ENCODE results near the gene KDM8. TPM values are rescaled to one million over a fixed set of nuclear protein-coding genes. Genes with fewer than 3 reads are reported as not detected.

Gene KDM8
- total RNA-seq, 3 donors from 2014 or later (not counting 1 experiment from before 2014, with no cell fraction given) = 11.4 to 17.9 (median 17.8) TPM

DNA sequence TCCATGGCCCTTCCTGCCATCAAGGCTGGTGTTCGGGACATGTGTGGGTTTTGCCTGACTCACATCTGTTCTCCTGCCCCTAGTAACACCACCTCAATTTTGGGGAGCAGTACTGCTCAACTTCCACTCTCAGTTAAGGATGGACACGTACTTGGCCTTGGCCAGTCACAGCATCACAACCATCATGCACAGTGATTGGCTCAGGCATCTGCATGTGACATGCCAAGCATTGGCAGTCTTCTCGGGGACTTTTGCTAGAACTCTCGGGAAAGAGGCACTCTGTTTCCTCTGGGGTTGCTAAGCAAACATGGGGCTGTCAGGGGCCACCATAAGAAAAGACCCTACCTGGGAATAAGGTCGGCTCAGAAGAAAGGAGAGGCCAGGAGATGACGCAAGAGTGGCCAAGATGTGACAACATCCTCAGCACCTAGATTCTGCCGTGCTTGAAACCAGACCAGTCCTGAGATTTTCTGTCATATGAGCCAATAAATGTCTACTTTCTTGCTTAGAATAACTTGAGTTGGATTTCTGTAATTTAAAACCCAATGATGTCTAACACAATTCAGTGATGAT, 11.9 kb upstream of the KDM8 start:
- no peak overlapping the region for H3K27ac Mint-ChIP-seq
- Histone ChIP-seq H3K36me3 (ENCODE audit: control insufficient read depth, insufficient read depth, low read length) (no peaks in the 10 kb centered on the region), H3K4me1 (ENCODE audit: control insufficient read depth, insufficient read depth, low read length) (peaks cover 10% of the 10 kb centered on the region), H3K27me3 (ENCODE audit: control insufficient read depth, insufficient read depth, low read length) (no peaks in the 10 kb centered on the region), H3K9me3 (ENCODE audit: control insufficient read depth, insufficient read depth, low read length) (no peaks in the 10 kb centered on the region), H3K27ac (ENCODE audit: low read length) (no peak overlapping the region), H3K4me3 (ENCODE audit: low read length) (no peak overlapping the region)
- ATAC-seq (no peak), DNase-seq (no peak)
- H3K4me3 Mint-ChIP-seq = no peak overlapping the region
- H3K27me3 Mint-ChIP-seq (ENCODE audit: low read depth in 2 of 2) = no peaks in the 10 kb centered on the region
- H3K36me3 Mint-ChIP-seq = no peaks in the 10 kb centered on the region
- WGBS (ENCODE audit: insufficient coverage) = 83% methylated on average over 7 of the region's 7 CpGs
- H3K4me1 Mint-ChIP-seq = peaks cover 0 to 4% of the 10 kb centered on the region in 2 donors
- no peaks in the 10 kb centered on the region for H3K9me3 Mint-ChIP-seq
- intact Hi-C loops (cut with micrococcal nuclease) = no loop called here
- TF ChIP-seq, protein P1, sequence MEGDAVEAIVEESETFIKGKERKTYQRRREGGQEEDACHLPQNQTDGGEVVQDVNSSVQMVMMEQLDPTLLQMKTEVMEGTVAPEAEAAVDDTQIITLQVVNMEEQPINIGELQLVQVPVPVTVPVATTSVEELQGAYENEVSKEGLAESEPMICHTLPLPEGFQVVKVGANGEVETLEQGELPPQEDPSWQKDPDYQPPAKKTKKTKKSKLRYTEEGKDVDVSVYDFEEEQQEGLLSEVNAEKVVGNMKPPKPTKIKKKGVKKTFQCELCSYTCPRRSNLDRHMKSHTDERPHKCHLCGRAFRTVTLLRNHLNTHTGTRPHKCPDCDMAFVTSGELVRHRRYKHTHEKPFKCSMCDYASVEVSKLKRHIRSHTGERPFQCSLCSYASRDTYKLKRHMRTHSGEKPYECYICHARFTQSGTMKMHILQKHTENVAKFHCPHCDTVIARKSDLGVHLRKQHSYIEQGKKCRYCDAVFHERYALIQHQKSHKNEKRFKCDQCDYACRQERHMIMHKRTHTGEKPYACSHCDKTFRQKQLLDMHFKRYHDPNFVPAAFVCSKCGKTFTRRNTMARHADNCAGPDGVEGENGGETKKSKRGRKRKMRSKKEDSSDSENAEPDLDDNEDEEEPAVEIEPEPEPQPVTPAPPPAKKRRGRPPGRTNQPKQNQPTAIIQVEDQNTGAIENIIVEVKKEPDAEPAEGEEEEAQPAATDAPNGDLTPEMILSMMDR (IDR thresholded peaks at IDR 0.05) = no peak

DNA sequence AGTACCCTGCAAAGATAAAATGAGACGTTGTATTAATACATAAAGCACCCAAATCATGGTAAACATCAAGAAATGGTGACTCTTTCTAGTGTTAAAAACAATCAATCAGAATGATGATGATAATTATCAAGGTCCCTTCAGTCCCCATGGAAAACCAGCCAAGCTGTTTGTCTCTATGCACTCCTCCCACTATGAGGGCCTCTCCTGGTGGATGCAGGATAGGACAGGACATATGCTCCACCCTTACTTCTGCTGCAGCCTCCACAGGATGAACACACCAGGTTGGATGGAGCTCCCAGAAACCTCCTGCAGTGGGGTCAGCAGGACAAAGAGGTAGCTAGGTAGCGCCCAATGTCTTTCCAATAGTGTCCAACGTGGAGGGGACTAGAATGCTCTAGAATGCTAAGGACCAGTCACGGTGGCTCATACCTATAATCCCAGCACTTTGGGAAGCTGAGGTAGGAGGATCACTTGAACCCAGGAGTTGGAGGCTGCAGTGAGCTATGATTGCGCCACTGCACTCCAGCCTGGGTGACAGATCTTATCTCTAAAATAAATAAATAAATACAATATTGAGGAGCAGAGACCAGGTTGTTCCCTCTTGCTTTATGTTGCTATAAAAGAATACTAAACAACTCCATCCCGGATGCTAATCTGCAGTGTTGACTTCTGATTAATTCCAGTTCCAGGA, 9.9 kb upstream of the KDM8 start:
- TF ChIP-seq, protein P1 (IDR thresholded peaks at IDR 0.05) = no peak
- Histone ChIP-seq H3K36me3 (ENCODE audit: control insufficient read depth, insufficient read depth, low read length) (no peaks in the 10 kb centered on the region), H3K27ac (ENCODE audit: low read length) (no peak overlapping the region), H3K4me3 (ENCODE audit: low read length) (no peak overlapping the region), H3K9me3 (ENCODE audit: control insufficient read depth, insufficient read depth, low read length) (no peaks in the 10 kb centered on the region), H3K4me1 (ENCODE audit: control insufficient read depth, insufficient read depth, low read length) (peaks cover 10% of the 10 kb centered on the region), H3K27me3 (ENCODE audit: control insufficient read depth, insufficient read depth, low read length) (no peaks in the 10 kb centered on the region)
- Mint-ChIP-seq H3K27me3 (ENCODE audit: low read depth in 2 of 2) (no peaks in the 10 kb centered on the region), H3K36me3 (no peaks in the 10 kb centered on the region), H3K4me1 (peaks cover 0 to 12% of the 10 kb centered on the region in 2 donors), H3K9me3 (no peaks in the 10 kb centered on the region), H3K27ac (no peak overlapping the region), H3K4me3 (no peak overlapping the region)
- intact Hi-C loops (cut with micrococcal nuclease) = no loop called here
- 94% methylated on average over 5 of the region's 6 CpGs for WGBS (ENCODE audit: insufficient coverage)
- DNase-seq = no peak
- ATAC-seq = no peak

- DNase-seq (no peak), ATAC-seq (no peak)
- WGBS (ENCODE audit: insufficient coverage) = 82% methylated on average over 6 of the region's 6 CpGs
- no peak overlapping the region for H3K4me3 Mint-ChIP-seq
- no peak overlapping the region for H3K27ac Mint-ChIP-seq
- H3K9me3 Mint-ChIP-seq = no peaks in the 10 kb centered on the region
- intact Hi-C loops (cut with micrococcal nuclease) = no loop called here
- H3K27me3 Mint-ChIP-seq (ENCODE audit: low read depth in 2 of 2) = no peaks in the 10 kb centered on the region
- Histone ChIP-seq H3K9me3 (ENCODE audit: control insufficient read depth, insufficient read depth, low read length) (no peaks in the 10 kb centered on the region), H3K27ac (ENCODE audit: low read length) (no peak overlapping the region), H3K4me3 (ENCODE audit: low read length) (no peak overlapping the region), H3K4me1 (ENCODE audit: control insufficient read depth, insufficient read depth, low read length) (peaks cover 23% of the 10 kb centered on the region), H3K27me3 (ENCODE audit: control insufficient read depth, insufficient read depth, low read length) (no peaks in the 10 kb centered on the region), H3K36me3 (ENCODE audit: control insufficient read depth, insufficient read depth, low read length) (no peaks in the 10 kb centered on the region)
- H3K4me1 Mint-ChIP-seq = peaks cover 14 to 27% of the 10 kb centered on the region in 2 donors
- H3K36me3 Mint-ChIP-seq = no peaks in the 10 kb centered on the region
- TF ChIP-seq, protein P1 (IDR thresholded peaks at IDR 0.05) = no peak
Measured at GRCh38 chr16:27195076-27195741, 8.1 kb upstream of the KDM8 start.
